Raji (cell line): ENCODE results near the gene SPECC1L.

Source experiments
- POLR2A ChIP-seq: IDR thresholded peaks from 2 replicates; pipeline ENCODE4 v1.6.1; 2011; ENCODE audit warnings: low read depth, low read length, control low read depth; ENCODE audit not compliant: insufficient read depth

The SPECC1L gene

DNA sequence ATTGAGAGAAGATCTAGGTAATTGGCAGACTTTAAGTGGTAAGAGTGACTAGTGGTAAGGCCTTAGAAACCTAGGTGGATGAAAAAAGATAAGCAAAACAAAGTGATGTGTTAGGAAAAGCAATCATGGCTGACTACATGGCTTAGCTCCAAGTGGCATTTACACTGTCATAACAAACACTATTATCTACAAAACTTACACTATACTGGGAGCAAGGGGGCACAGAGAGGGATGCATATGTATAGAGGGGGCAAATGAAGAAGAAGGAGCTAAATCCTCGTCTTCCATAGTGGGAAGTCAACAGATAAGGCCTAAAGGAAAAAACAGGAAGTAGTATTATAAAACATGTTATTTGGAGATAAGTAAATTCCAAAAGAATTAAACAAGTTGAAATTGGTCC lies 189.3 kb downstream of the SPECC1L start:
- no peak for TF ChIP-seq POLR2A

DNA sequence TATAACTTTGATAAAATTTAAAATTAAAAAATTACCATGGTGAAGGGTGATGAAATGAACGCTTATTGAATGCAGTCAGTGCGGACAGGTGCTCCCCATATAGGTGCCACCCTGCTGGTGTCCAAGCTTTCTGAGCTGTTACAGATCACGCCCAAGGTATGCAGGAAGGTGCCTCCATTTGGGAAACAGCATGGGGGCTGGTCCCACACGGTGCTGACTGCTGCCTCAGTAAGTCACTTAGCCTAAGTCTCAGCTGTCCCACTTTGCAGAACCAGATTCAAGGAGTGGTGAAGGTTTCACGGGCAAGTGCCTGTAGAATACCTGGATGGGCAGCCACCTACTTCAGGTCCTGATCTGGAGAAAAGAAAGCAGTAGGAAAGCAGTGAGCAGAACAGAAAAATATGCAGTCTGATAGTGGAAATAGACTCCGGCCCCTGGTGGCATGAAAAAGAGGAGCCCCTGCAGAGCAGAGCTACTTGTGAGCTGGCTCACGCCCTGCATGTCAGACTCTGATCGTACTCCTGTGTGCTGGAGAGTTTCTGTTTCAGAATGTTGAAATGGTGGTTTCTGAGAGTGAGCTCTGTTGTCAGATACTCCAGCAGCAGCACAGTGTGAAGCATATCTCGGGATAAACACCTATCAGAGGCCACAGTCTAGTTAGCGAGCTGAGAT lies 189.9 kb downstream of the SPECC1L start:
- TF ChIP-seq POLR2A: no peak

DNA sequence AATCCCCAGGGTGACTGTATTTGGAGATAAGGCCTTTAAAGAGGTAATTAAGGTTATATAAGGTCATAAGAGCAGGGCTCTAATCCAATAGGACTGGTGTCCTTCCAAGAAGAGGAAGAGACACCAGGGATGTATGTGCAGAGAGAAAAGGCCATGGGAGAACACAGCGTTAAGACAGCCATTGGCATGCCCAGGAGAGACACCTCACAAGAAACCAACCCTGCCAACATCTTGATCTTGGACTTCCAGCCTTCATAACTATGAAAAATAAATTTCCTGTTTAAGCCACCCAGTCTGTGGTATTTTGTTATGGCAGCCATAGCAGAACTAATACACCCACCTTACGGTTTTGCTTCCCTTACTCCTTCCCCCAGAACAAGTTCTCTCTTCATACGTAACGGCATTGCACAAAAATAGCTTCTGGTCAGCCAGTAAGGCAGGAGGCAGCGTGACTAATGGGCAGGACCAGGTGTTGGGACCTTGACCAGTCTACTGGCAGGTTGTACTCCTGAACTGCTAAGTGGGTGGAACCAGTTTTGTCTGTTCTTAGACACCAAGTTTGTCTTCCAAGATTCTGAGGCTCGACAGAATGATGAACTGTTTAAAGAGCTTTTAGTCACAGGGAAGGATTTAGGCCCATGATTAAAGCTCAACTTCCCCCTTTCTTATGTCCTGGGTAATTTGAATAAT lies 192.6 kb downstream of the SPECC1L start:
- no peak for TF ChIP-seq POLR2A

DNA sequence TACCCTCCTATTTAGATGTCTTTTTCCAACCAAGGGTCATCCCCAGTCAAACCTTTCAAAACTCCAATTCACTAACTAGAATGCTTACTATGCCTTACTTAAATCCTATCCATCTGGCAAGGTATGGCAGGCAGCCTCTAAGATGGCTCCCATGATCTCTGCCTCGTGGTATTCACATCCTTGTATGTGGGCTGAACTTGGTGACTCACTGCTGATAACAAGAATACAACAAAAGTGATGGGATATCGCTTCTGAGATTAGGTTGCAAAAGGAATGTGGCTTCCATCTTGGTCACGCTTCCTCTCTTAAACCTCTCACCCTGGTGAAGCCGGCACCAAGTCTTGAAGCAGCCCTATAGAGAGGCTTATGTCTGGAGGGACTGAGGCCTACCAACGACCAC lies 194.9 kb downstream of the SPECC1L start:
- TF ChIP-seq POLR2A: no peak

DNA sequence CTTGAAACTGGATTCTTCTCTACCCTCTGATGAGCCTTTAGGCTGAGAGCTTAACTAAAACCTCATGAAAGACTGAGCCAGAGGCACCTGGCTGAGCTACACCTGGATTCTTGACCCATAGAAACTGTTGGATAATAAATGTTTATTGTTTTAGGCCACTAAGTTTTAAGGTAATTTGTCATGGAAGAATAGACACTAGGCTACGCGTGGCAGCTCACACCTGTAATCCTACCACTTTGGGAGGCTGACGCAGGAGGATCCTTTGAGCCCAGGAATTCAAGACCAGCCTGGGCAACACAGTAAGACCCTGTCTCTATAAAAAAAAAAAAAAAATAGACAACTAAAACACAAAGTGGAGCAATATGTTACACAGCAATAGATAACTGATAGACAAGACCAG lies 195.3 kb downstream of the SPECC1L start:
- no peak for TF ChIP-seq POLR2A

DNA sequence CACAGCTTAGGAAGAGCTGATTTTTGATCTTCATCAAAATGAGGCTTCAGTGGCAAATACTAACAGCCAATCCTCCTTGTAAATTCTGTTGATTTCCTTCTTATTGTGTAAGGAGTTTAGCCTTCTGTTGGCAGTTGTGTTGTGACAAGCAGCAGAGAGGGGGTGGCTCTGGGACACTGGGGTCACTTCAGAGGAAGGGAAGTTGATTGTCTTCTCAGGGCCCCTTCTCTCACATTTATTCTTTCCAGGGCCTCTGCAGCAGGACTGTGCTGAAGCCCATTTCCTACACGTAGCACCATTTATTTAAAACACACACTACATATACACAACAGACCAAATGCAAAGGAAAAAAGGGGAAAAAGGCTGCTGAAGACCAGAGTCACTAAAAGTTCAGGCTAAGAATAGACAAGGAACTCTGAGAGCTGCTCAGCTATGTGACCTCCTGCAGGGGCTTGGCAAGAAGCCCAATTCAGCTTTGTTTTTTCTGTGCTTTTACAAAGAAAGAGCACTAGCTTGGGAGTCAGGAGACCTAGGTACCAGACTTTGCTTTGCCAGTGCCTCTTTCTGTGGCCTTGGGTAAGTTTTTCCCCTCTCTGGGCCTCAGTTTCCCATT lies 196.2 kb downstream of the SPECC1L start:
- no peak for TF ChIP-seq POLR2A

DNA sequence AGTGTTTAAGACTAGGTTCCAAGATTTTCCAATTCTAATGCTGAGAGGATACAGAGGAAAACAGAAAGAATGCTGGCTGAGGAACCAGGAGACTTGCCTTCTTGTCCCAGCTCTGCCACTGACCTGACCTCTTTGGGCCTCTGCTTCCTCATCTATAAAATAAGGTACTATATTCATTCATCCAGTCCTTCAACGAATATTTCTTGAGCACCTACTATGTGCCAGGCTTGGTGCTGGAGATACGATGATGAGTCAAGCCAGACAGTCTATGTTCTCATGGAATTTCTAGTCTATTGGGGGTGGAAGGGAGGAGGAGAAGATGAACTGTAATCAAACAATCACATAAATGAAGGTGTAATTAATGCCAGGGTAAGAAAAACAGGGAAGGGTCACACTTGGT lies 196.7 kb downstream of the SPECC1L start:
- no peak for TF ChIP-seq POLR2A
